LNCaP clone FGC (cell line): ENCODE data around the gene CENPC.
"Not testable (repeated sequence)": the region's sequence is repeated elsewhere in the genome, so short reads cannot be mapped to it uniquely, and the experiment has no call there.

ENCODE experiments used
- DNase-seq: peaks from one replicate; pipeline ENCODE4 v3.0.0-alpha.2; 2011; ENCODE audit warnings: low read depth
- H3K4me3 ChIP-seq: 2 replicates; pipeline ENCODE4 v1.5.1; 2011; ENCODE audit warnings: mild to moderate bottlenecking, low read depth, low read length, control low read depth
- CTCF ChIP-seq: IDR thresholded peaks from 2 replicates; pipeline ENCODE4 v1.5.1; 2012; ENCODE audit warnings: mild to moderate bottlenecking; ENCODE audit not compliant: control insufficient read depth, insufficient read depth; ENCODE audit errors: extremely low read depth

CENPC gene

GRCh38 chr4:67535280-67535840 is 9.9 kb downstream of the CENPC start:
- TF ChIP-seq CTCF, result no peak
- DNase-seq, result no peak
- no peak overlapping the region for H3K4me3 ChIP-seq

- DNase-seq, result no peak
- TF ChIP-seq CTCF, result no peak
- no peak overlapping the region for H3K4me3 ChIP-seq
These were observed 12.2 kb downstream of the CENPC start for GRCh38 chr4:67533112-67533511.

GRCh38 chr4:67532397-67532796 is 12.9 kb downstream of the CENPC start:
- H3K4me3 ChIP-seq, DNase-seq: not testable (repeated sequence)

- no peak overlapping the region for H3K4me3 ChIP-seq
- DNase-seq, result no peak
- TF ChIP-seq CTCF, result no peak
These were observed 13.8 kb downstream of the CENPC start for GRCh38 chr4:67531379-67531962.

- H3K4me3 ChIP-seq, DNase-seq: not testable (repeated sequence)
These were observed 21.2 kb downstream of the CENPC start for GRCh38 chr4:67524140-67524539.

GRCh38 chr4:67522851-67523671 is 22.2 kb downstream of the CENPC start:
- TF ChIP-seq CTCF, result no peak
- no peak for DNase-seq
- no peak overlapping the region for H3K4me3 ChIP-seq

- TF ChIP-seq CTCF, result no peak
- H3K4me3 ChIP-seq, result no peak overlapping the region
- DNase-seq, result no peak
These were observed 23.1 kb downstream of the CENPC start for GRCh38 chr4:67522230-67522629.

- TF ChIP-seq CTCF, result no peak
- no peak overlapping the region for H3K4me3 ChIP-seq
- no peak for DNase-seq
These were observed 23.8 kb downstream of the CENPC start for GRCh38 chr4:67521506-67521905.
